Vagina (tissue), 2 donors: ENCODE data around the gene PSMC5.

Source experiments
- CTCF ChIP-seq, 3 experiments: fragments of 450-650 bp in 2 of 3; fragments of 200-600 bp in 1 of 3; sonication (generic) in 1 of 3; IDR thresholded peaks; one replicate each; pipeline ENCODE4 v1.5.1; 2017 to 2019; ENCODE audit warnings: antibody characterized with exemption in 3 of 3, mild to moderate bottlenecking in 2 of 3, moderate library complexity in 2 of 3
- POLR2A ChIP-seq, 2 donors: fragments of 450-650 bp; IDR thresholded peaks; one replicate each; pipeline ENCODE4 v1.6.1; 2017; ENCODE audit warnings: antibody characterized with exemption in 2 of 2, mild to moderate bottlenecking in 2 of 2, moderate library complexity in 2 of 2
- POLR2AphosphoS5 ChIP-seq, 2 donors: sonication (generic); formaldehyde crosslinking; IDR thresholded peaks; one replicate each; pipeline ENCODE4 v1.9.0; 2017; ENCODE audit warnings: antibody characterized with exemption in 2 of 2, mild to moderate bottlenecking in 2 of 2, low read depth in 1 of 2; ENCODE audit not compliant: insufficient read depth in 1 of 2

- peak in 1 of 3 experiments; percentile 23 for TF ChIP-seq CTCF (IDR thresholded peaks at IDR 0.05)
- peak in 1 of 2 donors; percentile 80 for TF ChIP-seq POLR2A (IDR thresholded peaks at IDR 0.05)
- TF ChIP-seq POLR2AphosphoS5 (IDR thresholded peaks at IDR 0.05; ENCODE audit: insufficient read depth in 1 of 2, low read depth in 1 of 2): peak; percentile 95 to 99
These were observed at the start of gene PSMC5, which contains the start of gene FTSJ3 for GRCh38 chr17:63827002-63827800.
